HCT116 (cell line): Measurements from ENCODE around the gene HLA-DPA1. TPM values are rescaled to one million over a fixed set of nuclear protein-coding genes. Genes with fewer than 3 reads are reported as not detected.

Experiments
- ATAC-seq: fragments of 200-7000 bp; cut with Tn5 transposase; 2 replicates; pipeline ENCODE4 v1.9.1; 2020; ENCODE audit warnings: mild to moderate bottlenecking, moderate library complexity
- BruUV-seq: library from RNA; stranded (reverse); fragments of 400-500 nt; replicated peaks from 2 replicates; lab custom pipeline; 2021; lab: Mats Ljungman, UMichigan
- CTCF ChIA-PET: fragments of 300-600 bp; sonication (Branson Sonifier 250); formaldehyde crosslinking; loops from one replicate; lab custom pipeline; 2021; ENCODE audit warnings: antibody characterized with exemption; lab: Charles Lee
- POLR2A ChIA-PET: fragments of 300-600, 350-600 bp; sonication (Branson Sonifier 250); formaldehyde crosslinking; loops from one replicate; lab custom pipeline; 2021; ENCODE audit warnings: antibody characterized with exemption; lab: Charles Lee
- RAD21 ChIA-PET, 2 experiments: fragments of 300-600 bp; sonication (Branson Sonifier 250); formaldehyde crosslinking; loops; one replicate each; lab custom pipeline; 2023; ENCODE audit warnings: low total read pairs in 2 of 2; ENCODE audit not compliant: uncharacterized antibody in 2 of 2, unreplicated experiment in 2 of 2, low non-redundant PET in 1 of 2; lab: Charles Lee
- DNase-seq: peaks from one replicate; pipeline ENCODE4 v3.0.0-alpha.2; 2010; ENCODE audit warnings: low read depth, low spot score
- H2AFZ ChIP-seq: fragments of 200-600 bp; shearing (Covaris generic), sonication (generic); 2 replicates; pipeline ENCODE4 v1.6.1; 2017; ENCODE audit warnings: low read depth, mixed run types, mixed read lengths, antibody characterized with exemption, low read length; ENCODE audit not compliant: poor library complexity, severe bottlenecking
- H3K27ac ChIP-seq: 2 replicates; pipeline ENCODE4 v1.5.1; 2012; ENCODE audit warnings: low read depth, low read length
- H3K27me3 ChIP-seq: fragments of 200-600 bp; sonication (generic); 2 replicates; pipeline ENCODE4 v1.6.1; 2016; ENCODE audit warnings: mixed run types, low read length, mixed read lengths; ENCODE audit not compliant: insufficient read depth
- H3K36me3 ChIP-seq, 2 experiments: fragments of 200-500 bp in 1 of 2; fragments of 200-600 bp in 1 of 2; sonication (Bioruptor generic) in 1 of 2; sonication (generic) in 1 of 2; 2 replicates each; pipeline versions ENCODE4 v1.5.1 to v1.6.1; 2014 to 2016; ENCODE audit warnings: low read length in 2 of 2, inconsistent platforms in 1 of 2, mixed read lengths in 1 of 2, mixed run types in 1 of 2; ENCODE audit not compliant: insufficient read depth in 2 of 2, control insufficient read depth in 1 of 2
- H3K4me1 ChIP-seq, 2 experiments: fragments of 200-600 bp in 1 of 2; sonication (generic) in 1 of 2; 2 replicates each; pipeline versions ENCODE4 v1.5.1 to v1.6.1; 2012 to 2017; ENCODE audit warnings: low read length in 2 of 2, inconsistent platforms in 1 of 2, mild to moderate bottlenecking in 1 of 2, mixed read lengths in 1 of 2, mixed run types in 1 of 2, moderate library complexity in 1 of 2; ENCODE audit not compliant: insufficient read depth in 2 of 2, control insufficient read depth in 1 of 2
- H3K4me2 ChIP-seq: fragments of 200-600 bp; sonication (generic); 2 replicates; pipeline ENCODE4 v1.6.1; 2017; ENCODE audit warnings: mixed run types, low read length, mixed read lengths
- H3K4me3 ChIP-seq, 2 experiments: fragments of 200-600 bp in 1 of 2; sonication (generic) in 1 of 2; replicated peaks in 1 of 2; 2 replicates each; pipeline ENCODE4 v1.5.1; 2011 to 2016; ENCODE audit warnings: low read length in 2 of 2, control low read depth in 1 of 2, low read depth in 1 of 2, mild to moderate bottlenecking in 1 of 2, mixed read lengths in 1 of 2, mixed run types in 1 of 2
- H3K79me2 ChIP-seq: fragments of 200-600 bp; sonication (generic); 2 replicates; pipeline ENCODE4 v1.6.1; 2017; ENCODE audit warnings: mild to moderate bottlenecking, mixed run types, low read length, moderate library complexity, mixed read lengths; ENCODE audit not compliant: insufficient read depth
- H3K9ac ChIP-seq: fragments of 200-600 bp; sonication (generic); 2 replicates; pipeline ENCODE4 v1.6.1; 2016; ENCODE audit warnings: low read length, mixed read lengths
- H3K9me2 ChIP-seq: fragments of 200-600 bp; sonication (generic), shearing (Covaris generic); 2 replicates; pipeline ENCODE4 v1.6.1; 2017; ENCODE audit warnings: mixed run types, mild to moderate bottlenecking, moderate library complexity; ENCODE audit not compliant: insufficient read depth
- H3K9me3 ChIP-seq, 2 experiments: fragments of 200-500 bp in 1 of 2; fragments of 200-600 bp in 1 of 2; sonication (Bioruptor generic) in 1 of 2; sonication (generic) in 1 of 2; 2 replicates each; pipeline ENCODE4 v1.6.1; 2014 to 2017; ENCODE audit warnings: low read length in 2 of 2, mixed read lengths in 2 of 2, inconsistent platforms in 1 of 2, low read depth in 1 of 2, mild to moderate bottlenecking in 1 of 2, mixed run types in 1 of 2, moderate library complexity in 1 of 2; ENCODE audit not compliant: control insufficient read depth in 1 of 2, insufficient read depth in 1 of 2
- H4K20me1 ChIP-seq: fragments of 200-600 bp; sonication (generic), shearing (Covaris generic); 2 replicates; pipeline ENCODE4 v1.6.1; 2017; ENCODE audit warnings: mixed run types, mild to moderate bottlenecking, moderate library complexity; ENCODE audit not compliant: insufficient read depth
- CBX3 ChIP-seq: IDR thresholded peaks from 2 replicates; pipeline ENCODE4 v1.6.1; 2012; ENCODE audit warnings: low read depth
- EGR1 ChIP-seq: IDR thresholded peaks from 2 replicates; pipeline ENCODE4 v1.6.1; 2012; ENCODE audit warnings: low read depth
- ELF1 ChIP-seq: IDR thresholded peaks from 2 replicates; pipeline ENCODE4 v1.6.1; 2012; ENCODE audit warnings: low read depth, borderline replicate concordance
- EZH2phosphoT487 ChIP-seq: fragments of 200-600 bp; IDR thresholded peaks from 2 replicates; pipeline ENCODE4 v1.6.1; 2018; ENCODE audit warnings: antibody characterized with exemption, borderline replicate concordance
- FOSL1 ChIP-seq: IDR thresholded peaks from 2 replicates; pipeline ENCODE4 v1.6.1; 2012; ENCODE audit warnings: low read depth
- JUND ChIP-seq: IDR thresholded peaks from 2 replicates; pipeline ENCODE4 v1.6.1; 2012
- POLR2AphosphoS5 ChIP-seq: IDR thresholded peaks from 2 replicates; pipeline ENCODE4 v1.6.1; 2011; ENCODE audit warnings: mild to moderate bottlenecking, low read depth, low read length, moderate library complexity
- RAD21 ChIP-seq: IDR thresholded peaks from 2 replicates; pipeline ENCODE4 v1.6.1; 2012; ENCODE audit warnings: low read depth, mild to moderate bottlenecking
- REST ChIP-seq: IDR thresholded peaks from 2 replicates; pipeline ENCODE4 v1.6.1; 2012; ENCODE audit warnings: low read depth
- SIN3A ChIP-seq: IDR thresholded peaks from 2 replicates; pipeline ENCODE4 v1.6.1; 2012; ENCODE audit warnings: low read depth
- SP1 ChIP-seq: IDR thresholded peaks from 2 replicates; pipeline ENCODE4 v1.6.1; 2012; ENCODE audit warnings: low read depth
- TCF7L2 ChIP-seq: IDR thresholded peaks from 2 replicates; pipeline ENCODE4 v1.7.0; 2011; ENCODE audit warnings: borderline replicate concordance, inconsistent platforms; ENCODE audit not compliant: insufficient read depth, insufficient read length; ENCODE audit errors: extremely low read depth
- YY1 ChIP-seq: IDR thresholded peaks from 2 replicates; pipeline ENCODE4 v1.6.1; 2011; ENCODE audit warnings: low read length, low read depth, moderate library complexity, mild to moderate bottlenecking; ENCODE audit not compliant: insufficient replicate concordance; ENCODE audit errors: extremely low read depth
- ZBTB33 ChIP-seq: IDR thresholded peaks from 2 replicates; pipeline ENCODE4 v1.6.1; 2011; ENCODE audit warnings: mild to moderate bottlenecking, low read length, moderate library complexity; ENCODE audit not compliant: insufficient replicate concordance; ENCODE audit errors: extremely low read depth
- ZFX ChIP-seq: fragments of 450-650 bp; IDR thresholded peaks from 2 replicates; pipeline ENCODE4 v1.6.1; 2017
- ZNF274 ChIP-seq: fragments of 200-500 bp; sonication (Bioruptor generic); IDR thresholded peaks from 2 replicates; pipeline ENCODE4 v1.6.1; 2014; ENCODE audit warnings: mild to moderate bottlenecking, low read depth, low read length, inconsistent platforms
- intact Hi-C: fragments of 100-400 bp; cut with micrococcal nuclease; formaldehyde crosslinking; loops from 2 replicates; pipeline ENCODE4 v1.10.0; 2022
- total RNA-seq: library from RNA; stranded (reverse); gene quantifications from one replicate; pipeline ENCODE4 v1.2.1, GENCODE V29; 2021; ENCODE audit not compliant: unreplicated experiment

The HLA-DPA1 gene
- total RNA-seq, 1 experiment from 2014 or later, result 0.89 TPM

GRCh38 chr6:33105916-33106871 is 32.7 kb upstream of the HLA-DPA1 start:
- H3K79me2 ChIP-seq, result no peaks in the 10 kb centered on the region
- intact Hi-C loops, result no loop called here
- TF ChIP-seq EZH2phosphoT487, result no peak
- TF ChIP-seq POLR2AphosphoS5, result no peak
- no peak for TF ChIP-seq SIN3A
- no peak for TF ChIP-seq ELF1
- no peak for TF ChIP-seq JUND
- TF ChIP-seq TCF7L2, result no peak
- TF ChIP-seq ZFX, result no peak
- no peak for TF ChIP-seq FOSL1
- no peak for TF ChIP-seq EGR1
- TF ChIP-seq REST, result no peak
- TF ChIP-seq YY1, result no peak
- TF ChIP-seq SP1, result no peak
- TF ChIP-seq CBX3, result no peak
- TF ChIP-seq ZNF274, result no peak
- TF ChIP-seq ZBTB33, result no peak
- TF ChIP-seq RAD21, result no peak
- H2AFZ ChIP-seq, result no peak overlapping the region
- no peak overlapping the region for H3K4me3 ChIP-seq
- no peaks in the 10 kb centered on the region for H3K36me3 ChIP-seq
- RAD21 ChIA-PET, result no interaction called here
- H3K4me1 ChIP-seq, result no peaks in the 10 kb centered on the region
- no peaks in the 10 kb centered on the region; a peak in 1 of 4 replicates for H3K9me3 ChIP-seq
- CTCF ChIA-PET, result no interaction called here
- H3K9me2 ChIP-seq, result no peaks in the 10 kb centered on the region
- DNase-seq (no peak), ATAC-seq (no peak)
- no TSS peak for BruUV-seq
- POLR2A ChIA-PET, result no interaction called here
- no peak overlapping the region for H3K4me2 ChIP-seq
- H3K27ac ChIP-seq, result no peak overlapping the region
- no peak overlapping the region for H3K9ac ChIP-seq
- H3K27me3 ChIP-seq, result peaks cover 10% of the 10 kb centered on the region; the same call in 1 of the 2 replicates
- H4K20me1 ChIP-seq, result no peaks in the 10 kb centered on the region
